DLD1 (cell line): ENCODE measurements around the gene BAMBI.

ENCODE experiments used
- in situ Hi-C: cut with HindIII; loops from 2 replicates; pipeline ENCODE4 v1.10.0; 2017; ENCODE audit warnings: low sequenced_read_pairs

BAMBI gene

GRCh38 chr10:28704464-28705161 lies 27.3 kb downstream of the BAMBI start:
- in situ Hi-C loops = no loop called here

GRCh38 chr10:28705472-28705871 lies 28.2 kb downstream of the BAMBI start:
- in situ Hi-C loops = no loop called here

DNA sequence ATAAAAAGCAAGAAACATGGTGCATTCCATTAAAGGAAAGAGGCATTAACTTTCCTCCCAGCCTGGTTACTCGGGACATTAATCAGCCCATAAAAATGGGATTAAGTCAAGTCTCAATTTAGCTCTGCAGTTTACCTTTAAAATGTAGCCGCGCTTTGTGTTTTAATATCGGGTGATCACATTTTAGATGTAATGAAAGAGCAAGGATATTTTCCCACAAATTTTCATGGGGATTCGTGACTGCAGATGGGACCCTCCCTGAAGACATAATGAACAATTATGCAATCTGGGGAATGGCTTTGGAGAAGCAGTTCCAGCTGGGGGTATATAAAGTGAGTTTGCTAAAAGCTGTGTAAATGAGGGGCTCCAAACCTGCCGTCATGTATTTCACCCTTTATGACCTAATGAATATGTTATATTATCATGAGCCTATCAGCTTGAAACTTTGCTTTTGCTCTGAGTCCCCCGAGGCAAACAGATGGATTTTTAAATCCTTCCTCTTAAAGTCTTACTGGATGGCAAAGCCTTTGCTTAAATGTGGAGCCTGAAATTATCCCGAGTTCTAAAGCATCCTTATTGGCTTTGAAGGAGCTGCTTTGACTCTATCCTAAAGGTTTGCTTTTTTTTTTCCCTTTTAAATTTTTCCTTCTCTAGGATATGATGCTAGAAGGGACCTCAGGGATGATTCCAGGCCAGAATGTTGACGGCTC lies 31.8 kb downstream of the BAMBI start:
- in situ Hi-C loops = no loop called here

GRCh38 chr10:28710202-28710886 lies 33.0 kb downstream of the BAMBI start:
- in situ Hi-C loops = no loop called here

GRCh38 chr10:28711041-28711440 lies 33.7 kb downstream of the BAMBI start:
- in situ Hi-C loops = no loop called here

- in situ Hi-C loops = no loop called here
Measured at GRCh38 chr10:28711776-28712175, 34.5 kb downstream of the BAMBI start.

DNA sequence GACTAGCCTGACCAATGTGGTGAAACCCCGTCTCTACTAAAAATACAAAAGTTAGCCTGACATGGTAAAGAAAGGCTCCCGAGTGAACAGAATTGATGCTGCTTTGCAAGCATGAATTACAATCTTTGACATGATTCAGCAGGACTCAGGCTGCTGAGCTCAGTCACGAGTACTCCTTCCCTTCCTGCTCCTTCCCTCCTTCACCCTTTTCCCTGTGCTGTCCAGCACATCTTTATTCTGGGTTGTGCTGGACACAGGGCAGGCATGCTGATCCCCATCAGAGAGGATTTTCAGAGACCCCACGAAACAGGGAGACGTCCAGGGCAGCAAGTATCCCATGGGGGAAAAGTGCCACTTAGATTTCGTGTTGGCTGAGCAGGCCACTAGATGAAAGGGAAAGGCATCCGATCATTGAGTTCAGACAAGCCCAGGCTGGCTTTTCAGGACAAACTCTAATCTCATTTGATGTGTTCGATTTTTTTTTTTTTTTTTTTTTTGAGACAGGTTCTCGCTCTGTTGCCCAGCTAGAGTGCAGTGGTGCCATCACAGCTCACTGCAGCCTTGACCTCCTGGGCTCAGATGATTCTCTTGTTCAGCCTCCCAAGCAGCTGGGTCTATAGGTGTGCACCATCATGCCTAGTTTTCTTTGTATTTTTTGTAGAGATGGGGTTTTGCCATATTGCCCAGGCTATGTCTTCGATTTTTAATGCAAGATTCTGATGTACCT lies 36.5 kb downstream of the BAMBI start:
- in situ Hi-C loops = no loop called here

- in situ Hi-C loops = no loop called here
Measured at GRCh38 chr10:28714401-28715053, 37.2 kb downstream of the BAMBI start.

GRCh38 chr10:28715246-28715645 lies 37.9 kb downstream of the BAMBI start:
- in situ Hi-C loops = no loop called here

DNA sequence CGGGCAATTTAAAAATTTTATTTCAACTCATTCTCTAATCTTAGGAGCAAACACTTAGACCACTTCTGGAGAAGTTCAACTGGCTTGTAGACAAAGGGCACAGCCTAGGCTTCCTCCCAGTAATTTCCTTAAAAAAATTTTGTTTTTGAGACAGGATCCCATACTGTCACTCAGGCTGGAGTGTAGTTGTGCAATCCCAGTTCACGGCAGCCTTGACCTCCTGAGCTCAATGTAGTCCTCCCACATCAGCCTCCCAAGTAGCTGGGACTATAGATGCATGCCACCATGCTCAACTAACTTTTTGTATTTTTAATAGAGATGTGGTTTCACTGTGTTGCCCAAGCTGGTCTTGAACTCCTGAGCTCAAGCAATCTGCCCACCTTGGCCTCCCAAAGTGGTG lies 38.4 kb downstream of the BAMBI start:
- in situ Hi-C loops = no loop called here

DNA sequence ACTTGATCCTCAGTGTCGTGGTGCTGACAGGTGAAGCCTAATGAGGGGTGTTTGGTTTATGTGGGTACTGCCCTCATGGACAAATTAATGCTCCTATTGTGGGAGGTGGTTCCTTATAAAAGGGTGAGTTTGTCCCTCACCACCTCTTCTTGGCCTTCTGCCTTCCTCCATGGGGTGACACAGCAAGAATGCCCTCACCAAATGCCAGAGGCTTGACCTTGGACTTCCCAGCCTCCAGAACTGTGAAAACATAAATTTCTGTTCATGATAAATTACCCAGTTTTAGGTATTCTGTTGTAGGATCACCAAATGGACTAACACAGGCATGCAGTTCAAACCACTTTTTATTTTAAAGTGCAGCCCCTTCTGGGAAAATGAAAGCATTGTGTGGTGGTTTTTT lies 39.4 kb downstream of the BAMBI start:
- in situ Hi-C loops = no loop called here

DNA sequence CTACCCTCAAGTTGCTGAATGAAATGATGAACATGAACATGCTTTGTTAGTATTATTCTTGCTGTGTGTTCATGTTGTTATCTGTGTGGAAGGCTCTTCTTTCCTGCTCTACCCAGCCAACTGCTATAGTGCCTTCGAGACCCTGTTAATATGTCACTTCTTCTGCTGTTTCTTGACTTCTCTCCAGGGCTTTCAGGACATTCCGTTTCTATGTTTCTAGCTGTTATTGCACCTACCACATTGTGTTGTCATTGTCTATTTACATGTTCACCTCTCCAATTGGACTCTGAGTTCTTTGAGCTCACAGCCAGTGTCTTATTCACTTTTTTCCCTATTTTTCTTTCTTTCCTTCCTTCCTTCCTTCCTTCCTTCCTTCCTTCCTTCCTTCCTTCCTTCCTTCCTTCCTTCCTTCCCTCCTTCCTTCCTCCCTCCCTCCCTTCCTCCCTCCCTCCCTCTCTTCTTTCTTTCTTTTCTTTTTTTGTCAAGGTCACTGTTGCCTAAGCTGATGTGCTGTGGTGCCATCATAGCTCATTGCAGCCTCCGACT lies 40.4 kb downstream of the BAMBI start:
- in situ Hi-C loops = no loop called here

DNA sequence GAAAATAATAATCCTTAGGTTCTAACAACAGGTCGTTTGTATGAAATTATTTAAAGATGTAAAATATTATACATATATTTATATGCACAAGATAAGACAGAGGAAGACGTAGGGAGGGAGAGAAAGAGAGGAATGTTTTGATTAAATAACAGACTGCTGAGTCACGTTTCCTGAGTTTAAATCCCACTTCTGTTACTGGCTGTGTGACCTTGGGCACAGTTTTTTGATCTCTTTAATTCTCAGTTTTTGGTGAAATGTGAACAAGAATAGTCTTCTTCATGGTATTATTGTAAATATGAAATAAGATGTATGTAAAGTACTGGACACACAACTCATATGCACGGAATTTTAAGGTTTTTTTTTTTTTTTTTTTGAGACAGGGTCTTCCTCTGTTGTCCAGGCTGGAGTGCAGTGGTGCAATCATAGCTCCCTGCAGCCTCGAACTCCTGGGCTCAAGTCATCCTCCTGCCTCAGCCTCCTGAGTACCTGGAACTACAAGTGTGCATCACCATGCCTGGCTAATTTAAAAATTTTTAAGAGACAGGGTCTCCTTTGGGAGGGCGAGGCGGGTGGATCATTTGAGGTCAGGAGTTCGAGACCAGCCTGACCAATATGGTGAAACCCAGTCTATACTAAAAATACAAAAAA lies 42.6 kb downstream of the BAMBI start:
- in situ Hi-C loops = no loop called here

GRCh38 chr10:28721318-28721951 lies 44.1 kb downstream of the BAMBI start:
- in situ Hi-C loops = no loop called here

DNA sequence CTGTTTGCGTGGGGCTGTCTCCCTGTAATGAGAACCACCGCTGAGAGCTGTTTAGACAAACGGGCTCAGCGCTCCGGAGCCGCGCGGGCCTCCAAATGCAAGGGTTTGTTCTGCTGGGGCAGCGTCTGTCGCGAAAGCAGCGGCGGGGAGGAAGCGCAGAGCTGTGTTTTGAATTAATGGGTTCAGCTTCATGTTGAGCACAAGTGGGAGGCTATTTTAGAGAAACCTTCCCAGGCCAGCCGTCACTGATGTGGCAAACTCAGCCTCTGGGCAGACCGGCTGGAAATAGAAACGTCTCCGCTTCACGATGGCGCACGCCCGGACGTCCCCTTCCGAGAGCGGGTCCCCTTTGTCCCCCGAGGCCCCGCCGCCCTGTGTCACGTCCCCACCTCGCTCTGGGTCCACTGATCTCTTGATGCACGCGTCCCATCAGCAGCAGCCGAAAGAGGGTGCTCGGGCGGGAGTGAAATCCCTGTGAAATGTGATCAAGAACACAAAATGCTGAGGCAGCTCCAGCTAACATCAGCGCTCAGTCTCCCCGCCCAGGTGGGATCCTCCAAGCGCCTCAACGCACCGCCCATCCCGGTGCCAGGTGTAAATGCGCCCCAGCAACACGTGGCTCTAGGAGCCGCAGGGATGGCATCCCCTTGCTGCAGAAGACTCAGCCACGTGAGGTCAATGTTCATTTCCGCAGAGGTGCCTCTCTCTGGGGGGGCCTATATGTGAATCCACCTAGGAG lies 44.9 kb downstream of the BAMBI start:
- in situ Hi-C loops = no loop called here

DNA sequence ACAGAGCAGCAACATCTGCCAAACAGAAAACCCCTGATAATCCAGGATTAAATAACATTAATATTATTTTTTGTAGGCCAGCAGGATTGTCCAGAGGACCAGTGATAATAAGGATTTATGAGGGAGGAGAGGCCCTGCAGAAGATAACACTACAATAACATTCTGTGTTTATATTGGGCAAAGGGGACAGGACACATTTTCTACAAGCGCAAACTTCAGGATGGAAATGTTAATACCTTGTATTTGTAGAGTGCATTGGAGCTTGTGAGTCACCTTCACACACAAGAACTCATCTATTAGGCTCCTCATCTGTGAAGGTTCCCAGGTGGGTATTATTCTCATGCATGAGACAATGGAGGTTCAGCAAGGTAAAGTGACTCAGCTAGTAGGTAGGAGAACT lies 51.0 kb downstream of the BAMBI start:
- in situ Hi-C loops = no loop called here

DNA sequence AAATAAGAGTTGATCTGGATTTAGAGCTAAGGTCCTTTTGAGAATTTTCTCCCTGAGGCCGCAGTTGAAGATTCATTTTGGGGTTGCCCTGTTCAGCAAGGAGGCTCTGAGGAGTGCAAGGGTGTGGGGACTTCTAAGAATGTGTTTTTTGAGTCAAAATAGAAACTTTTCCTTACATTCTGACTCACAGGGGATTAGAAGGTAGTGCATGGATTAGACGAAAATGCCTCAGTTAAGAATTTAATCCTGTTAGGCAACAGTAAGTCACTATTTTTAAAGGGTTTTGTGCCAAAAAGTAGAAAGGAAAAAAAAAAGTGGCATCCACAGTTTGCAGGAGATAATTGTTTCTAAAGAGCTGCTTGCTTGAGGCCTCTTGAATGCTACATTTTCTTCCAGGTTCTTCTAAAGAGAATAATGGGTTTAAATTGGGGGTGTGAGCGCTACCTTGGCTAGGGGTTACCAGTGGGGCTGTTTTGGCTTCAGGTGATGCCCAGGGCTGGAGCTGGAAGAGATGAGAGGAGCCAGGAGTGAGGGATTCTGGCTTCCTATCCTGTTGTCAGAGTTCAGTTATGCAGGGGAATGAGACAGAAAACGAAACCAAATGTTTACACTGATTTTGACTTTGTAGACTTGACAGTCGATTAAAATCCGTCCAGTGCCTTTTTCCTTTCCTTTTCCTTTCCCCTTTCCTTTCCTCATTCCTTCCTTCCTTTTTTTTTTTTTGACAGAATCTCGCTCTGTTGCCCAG lies 52.9 kb downstream of the BAMBI start:
- in situ Hi-C loops = no loop called here

DNA sequence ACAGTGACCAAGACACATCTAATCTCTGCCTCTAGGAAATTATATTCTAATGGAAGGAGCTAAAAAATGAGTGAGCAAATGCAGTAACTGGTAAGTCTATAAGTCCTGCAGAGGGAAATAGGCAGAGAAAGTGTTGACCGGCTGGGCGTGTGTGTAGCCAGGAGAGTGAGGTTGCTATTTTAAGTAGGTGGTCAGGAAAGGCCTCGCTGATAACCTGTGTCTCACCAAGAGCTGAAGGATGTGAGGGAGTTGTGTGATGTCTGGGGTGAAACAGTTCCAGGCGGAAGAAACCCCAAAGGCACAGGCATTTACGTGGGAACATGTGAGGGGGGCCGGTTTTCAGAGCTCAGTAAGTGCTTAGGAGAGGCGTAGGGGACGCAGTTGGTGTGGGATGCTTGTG lies 54.8 kb downstream of the BAMBI start:
- in situ Hi-C loops = no loop called here
